CD4-positive, alpha-beta T cell treated with Interleukin-15 for 4 hours (primary cell): ENCODE measurements around the gene RAMP3.

ENCODE experiments used
- DNase-seq: peaks from one replicate; pipeline ENCODE4 v3.0.0-alpha.2; 2020; ENCODE audit warnings: low spot score

RAMP3 gene

DNA sequence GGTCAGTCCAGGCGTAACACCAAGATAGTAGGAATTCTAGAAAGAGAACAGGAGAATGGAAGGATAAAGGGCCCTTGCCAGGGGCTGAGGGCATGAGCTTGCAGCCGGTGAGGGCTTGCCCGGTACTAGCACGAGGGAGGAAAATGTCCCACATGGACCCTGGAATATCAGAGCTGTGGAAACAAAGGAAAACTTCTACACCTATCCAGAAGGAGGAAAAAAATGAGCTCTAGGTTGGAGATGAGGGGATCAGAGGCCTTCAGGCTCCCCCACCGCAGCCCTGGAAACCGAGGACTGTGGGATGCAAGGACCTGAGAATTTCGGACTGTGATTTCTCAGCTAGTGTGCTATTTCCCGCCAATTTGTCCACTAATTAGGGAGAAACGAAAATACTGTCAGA lies 22.1 kb downstream of the RAMP3 start:
- no peak for DNase-seq

DNA sequence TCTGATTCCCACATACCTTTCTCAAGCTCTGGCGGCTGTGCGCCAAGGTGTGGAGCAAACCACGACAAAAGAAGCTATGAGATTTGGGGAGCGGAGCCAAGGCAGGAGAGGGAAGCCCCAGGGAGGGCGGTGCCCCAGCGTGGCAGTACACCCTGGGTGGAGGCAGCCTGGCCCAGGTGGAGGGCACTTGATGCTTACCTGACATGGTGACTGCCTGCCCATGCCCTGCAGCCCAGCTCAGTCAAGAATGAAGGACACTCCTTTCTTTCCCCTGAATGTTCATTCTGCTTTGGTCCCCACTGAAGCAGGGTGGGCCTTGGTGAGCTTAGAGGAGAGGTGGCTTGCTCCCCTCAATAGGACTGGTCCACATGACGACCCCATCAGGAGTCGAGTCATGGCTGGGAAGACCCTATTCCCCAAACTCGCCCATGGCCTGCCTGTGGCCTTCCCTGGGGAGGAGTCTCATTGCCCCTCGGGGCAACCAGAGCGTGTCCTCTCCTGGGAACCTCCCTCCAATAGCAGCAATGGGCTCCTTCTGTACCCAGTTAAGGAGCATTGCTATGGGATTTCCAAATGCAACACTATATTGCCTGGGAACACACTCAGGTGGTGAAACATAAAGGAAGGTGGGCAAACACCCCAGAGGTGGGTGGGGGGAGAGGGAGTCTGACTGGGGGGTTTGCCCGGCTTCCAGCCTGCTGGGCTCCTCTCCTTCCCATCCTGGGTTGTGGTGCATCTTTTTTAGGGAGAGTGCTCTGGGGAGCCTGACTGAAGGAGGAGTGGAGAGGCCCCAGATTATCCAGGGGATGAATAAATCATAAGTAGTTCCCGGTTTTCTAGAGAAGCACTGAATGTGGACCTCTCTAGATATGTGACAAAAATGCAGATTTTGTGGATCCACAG lies 22.7 kb downstream of the RAMP3 start:
- no peak for DNase-seq

DNA sequence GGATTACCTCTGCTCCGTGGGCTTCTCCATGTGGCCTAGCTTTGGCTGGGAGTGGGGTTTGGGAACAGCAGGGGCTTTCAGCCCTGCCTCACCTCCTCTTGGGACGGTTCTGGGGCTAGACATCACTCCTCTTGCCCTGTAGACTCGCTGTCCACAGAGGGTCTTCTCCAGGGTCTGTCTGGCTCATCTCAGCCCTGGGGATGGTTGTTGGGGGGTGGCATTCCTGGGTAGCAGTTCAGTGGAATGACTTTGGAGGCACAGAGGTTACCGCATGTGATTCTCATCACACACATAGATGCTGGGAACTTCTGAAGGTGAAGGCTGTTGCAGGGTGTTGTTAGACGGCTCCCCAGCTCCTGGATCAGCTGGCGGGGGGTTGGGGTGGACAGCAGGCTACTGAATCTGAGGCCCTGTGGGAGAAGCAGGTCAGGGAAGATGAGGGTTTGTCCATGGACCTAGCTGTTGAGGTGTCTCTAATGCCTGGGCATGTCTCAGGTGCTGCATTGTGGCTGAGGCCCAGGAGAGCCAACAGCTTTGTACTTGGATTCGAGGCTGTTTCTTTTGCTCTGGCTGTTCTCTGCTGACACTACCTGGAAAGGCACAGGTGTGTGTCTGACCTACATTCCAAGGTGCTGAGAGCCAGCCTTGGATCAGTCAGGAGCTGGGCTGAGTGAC lies 23.8 kb downstream of the RAMP3 start:
- DNase-seq: no peak

GRCh38 chr7:45181991-45182855 lies 24.6 kb downstream of the RAMP3 start:
- DNase-seq: no peak

DNA sequence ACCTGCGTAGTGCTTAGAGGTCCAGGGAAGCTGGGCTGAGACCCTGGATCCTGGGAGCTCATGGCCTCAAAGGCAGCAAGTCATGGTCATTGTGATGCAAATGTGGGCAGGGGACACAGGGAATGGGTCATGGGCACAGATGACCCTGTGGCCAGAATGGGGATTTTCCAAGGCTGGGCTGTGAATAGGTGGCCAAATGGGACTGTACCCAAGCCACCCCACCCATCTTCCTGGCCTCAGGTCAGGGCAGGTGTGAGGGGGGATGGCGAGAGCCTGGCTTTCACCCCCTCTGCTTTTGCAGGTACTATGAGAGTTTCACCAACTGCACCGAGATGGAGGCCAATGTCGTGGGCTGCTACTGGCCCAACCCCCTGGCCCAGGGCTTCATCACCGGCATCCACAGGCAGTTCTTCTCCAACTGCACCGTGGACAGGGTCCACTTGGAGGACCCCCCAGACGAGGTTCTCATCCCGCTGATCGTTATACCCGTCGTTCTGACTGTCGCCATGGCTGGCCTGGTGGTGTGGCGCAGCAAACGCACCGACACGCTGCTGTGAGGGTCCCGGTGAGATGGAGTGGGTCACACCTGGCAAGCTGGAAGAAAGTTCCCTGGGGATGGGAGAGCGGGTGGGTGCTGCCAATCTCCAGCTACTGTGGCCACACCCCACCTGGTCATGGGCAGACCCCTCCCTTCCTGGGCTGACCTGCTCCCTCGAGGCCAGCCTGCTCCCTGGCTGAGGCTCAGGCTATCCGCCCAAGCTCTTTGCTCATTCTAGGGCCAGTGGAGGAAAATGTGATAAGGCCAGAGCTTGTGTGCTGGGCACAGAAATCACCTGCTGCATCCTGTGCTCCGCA lies 25.5 kb downstream of the RAMP3 start:
- DNase-seq: no peak

DNA sequence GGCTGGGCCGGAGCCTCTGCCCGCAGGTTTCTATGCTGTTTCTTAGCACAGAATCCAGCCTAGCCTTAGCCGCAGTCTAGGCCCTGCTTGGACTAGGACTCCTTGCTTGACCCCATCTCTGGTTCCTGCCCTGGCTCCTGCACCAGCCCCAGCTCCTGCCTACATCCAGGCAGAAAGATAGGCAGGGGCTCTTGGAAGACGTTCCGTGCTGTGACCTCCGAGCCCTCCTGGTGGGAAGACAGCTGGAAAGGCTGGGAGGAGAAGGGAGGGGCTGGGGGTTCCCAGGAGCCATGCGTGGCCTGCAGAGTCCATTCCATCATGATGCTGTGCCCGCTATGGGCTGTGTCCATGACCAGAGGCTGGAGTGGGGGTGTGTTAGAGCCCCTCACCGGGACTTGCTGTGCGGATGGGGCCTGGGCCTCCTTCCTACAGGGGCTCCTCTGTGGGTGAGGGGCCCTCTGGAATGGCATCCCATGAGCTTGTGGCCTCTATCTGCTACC lies 26.2 kb downstream of the RAMP3 start:
- no peak for DNase-seq

DNA sequence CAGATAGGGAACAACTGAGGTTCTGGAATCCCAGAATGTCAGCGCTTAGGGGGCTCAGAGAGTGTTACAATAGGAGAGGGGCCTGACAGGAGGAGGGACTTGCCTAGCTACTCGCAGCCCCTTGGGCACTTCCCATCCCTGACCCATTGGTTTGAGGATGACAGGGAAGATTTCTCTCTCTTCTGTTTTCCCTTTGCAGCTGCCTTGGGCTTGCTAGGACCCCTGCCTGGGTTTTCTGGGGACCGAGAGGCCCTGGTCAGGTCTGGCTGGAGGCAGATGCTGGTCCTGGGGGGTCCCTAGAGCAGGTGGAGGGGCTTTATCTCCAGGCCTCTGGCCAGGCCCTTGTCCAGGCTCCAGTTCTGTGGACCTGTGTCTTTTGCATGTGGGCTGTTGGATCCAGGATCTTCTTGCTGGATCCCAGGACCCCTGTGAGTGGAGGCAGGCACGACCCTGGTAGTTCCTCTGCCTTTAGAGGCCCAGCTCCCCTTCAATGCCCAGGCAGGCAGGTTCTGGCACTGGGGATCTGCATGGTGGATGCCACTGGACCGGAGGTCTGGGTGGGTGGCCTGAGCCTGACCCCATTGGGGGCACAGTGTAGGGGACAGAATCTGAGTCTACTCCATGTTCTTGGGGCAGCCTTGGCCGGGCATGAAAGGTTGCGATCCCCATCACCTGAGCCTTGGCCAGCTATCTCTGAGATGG lies 26.9 kb downstream of the RAMP3 start:
- DNase-seq: no peak

DNA sequence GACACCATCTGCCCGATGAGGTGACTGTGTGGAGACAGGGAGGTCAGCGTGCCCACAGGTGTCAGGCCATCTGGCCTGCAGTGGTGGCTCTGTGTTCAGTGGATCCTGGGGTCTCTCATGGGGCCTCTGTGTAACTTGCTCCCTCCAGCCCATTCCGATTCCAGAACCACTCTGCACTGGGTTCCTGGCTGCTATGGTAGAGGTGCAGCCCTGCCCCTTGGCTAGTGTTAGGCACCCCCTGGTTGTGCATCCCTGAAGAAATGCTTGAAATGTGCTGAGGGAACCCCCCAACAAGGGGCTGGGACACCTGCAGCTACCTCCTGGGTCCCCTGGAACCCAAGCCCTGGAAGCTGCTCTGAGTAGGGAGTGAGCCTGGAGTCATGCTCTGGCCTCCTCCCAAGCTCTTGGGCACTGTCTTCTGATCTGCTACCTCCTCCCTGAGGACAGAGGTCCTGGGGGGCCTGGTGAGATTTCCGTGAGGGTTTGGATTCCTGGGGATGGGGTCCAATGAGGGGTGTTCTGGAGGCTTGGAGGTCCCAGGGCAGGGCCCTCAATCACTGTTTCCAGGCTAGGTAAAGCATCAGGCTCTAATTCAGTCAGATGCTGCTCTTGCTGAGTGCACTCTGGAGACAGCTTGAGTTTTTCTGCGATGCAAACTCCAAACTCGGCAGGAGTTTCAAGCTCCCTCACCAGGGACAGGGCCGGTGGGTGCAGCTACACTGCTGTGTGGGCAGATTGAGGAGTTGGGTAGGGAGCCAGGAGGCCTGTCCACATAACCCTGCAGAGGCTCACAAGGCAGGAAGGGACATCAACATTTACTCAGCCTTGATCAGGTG lies 27.7 kb downstream of the RAMP3 start:
- DNase-seq: no peak

- DNase-seq: no peak
Measured at GRCh38 chr7:45185864-45186250, 28.3 kb downstream of the RAMP3 start.

- DNase-seq: no peak
Measured at GRCh38 chr7:45186261-45186813, 28.7 kb downstream of the RAMP3 start.

DNA sequence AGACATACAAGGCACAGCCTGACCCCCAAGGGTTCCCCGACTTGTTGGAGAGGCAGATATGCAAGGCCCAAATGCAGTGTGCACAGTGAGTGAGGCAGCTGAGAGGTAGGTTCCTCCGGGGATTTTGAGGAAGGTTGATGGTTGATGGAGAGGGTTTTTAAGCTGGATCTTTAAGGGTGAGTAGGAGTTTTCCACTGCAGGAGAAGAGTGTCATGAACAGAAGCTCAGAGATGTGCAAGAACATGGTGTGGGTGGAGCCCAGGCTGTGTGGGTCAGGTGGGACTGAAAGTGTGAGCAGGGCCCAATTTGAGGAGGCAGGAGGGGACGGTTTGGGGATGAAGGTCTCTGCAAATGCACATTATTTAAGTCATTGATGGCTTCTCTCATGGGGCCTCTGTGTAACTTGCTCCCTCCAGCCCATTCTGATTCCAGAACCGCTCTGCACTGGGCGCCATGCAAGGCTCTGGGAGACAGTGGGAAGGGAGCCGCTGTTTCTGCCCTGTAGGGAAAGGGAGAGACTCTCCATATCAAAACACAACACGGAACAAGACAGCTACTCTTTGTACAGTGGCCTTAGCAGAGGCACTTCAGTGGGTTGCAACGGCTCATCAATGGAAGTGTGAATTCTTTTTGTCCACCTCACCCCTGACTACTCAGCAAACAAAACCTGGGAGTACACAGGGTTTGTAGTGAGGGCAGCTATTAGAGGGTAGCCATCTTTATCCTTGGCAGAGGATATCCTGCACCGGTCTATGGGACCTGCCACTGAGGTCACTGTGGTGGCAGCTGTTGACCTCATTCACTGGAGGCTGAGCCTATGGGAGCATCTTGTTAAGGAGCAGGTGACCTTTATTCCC lies 29.7 kb downstream of the RAMP3 start:
- no peak for DNase-seq

- no peak for DNase-seq
Measured at GRCh38 chr7:45187946-45188411, 30.4 kb downstream of the RAMP3 start.

DNA sequence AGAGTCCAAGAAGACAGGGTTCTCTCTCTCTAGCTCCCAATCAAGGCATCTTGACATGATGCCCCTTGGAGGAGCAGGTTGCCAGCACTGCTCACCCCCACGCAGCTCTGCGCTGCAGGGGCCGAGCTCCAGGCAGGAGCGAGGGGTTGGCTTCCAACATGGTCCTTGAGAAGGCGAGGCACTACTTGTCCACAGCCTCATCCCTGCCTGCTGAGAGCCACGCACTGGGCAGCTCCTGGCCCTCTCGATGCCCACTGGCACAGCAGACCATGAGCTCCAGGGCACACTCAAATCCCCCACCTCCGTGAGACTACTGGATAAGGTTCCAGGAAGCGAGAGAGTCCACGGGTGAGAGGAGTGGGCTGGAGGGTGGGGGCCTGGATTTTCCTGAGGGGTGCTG lies 31.1 kb downstream of the RAMP3 start:
- no peak for DNase-seq

DNA sequence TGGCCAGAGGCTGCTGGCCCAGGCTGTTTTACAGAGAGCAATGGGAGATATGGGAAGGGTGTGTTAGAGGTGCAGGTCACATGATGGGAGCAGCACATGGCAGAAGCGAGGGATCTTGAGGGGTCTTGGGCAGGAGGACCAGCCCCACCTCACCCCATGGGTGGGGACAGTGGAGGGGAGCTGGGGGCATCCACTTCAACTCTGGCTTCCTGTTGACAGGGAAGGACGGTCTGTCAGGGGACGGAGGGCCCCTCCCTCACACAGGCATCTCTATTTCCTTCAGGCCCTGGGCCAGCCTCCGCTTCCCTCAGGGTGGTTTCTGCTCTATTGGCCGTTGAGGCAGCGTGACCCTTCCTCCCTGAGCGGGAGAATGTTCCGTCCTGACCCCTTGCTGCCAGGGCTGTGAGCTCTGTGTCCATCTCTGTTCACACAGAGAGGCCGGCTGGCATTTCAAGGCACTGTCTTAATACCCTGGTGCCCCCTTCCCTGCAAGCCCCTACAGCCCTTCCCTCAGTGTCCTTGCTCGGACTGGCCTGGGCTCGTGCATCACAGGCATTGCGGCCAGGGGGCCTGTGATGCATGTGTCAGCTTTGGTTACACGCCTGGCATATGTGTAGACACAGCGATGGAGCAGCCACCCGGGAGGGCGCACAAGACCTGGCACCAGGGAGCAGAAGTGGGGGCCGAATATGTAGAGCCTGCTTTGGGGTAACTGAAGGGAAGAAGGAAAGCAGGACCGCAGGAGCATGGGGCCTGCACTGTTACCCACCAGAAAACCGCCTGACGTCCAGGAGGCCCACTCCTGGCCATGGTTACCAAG lies 31.8 kb downstream of the RAMP3 start:
- no peak for DNase-seq

DNA sequence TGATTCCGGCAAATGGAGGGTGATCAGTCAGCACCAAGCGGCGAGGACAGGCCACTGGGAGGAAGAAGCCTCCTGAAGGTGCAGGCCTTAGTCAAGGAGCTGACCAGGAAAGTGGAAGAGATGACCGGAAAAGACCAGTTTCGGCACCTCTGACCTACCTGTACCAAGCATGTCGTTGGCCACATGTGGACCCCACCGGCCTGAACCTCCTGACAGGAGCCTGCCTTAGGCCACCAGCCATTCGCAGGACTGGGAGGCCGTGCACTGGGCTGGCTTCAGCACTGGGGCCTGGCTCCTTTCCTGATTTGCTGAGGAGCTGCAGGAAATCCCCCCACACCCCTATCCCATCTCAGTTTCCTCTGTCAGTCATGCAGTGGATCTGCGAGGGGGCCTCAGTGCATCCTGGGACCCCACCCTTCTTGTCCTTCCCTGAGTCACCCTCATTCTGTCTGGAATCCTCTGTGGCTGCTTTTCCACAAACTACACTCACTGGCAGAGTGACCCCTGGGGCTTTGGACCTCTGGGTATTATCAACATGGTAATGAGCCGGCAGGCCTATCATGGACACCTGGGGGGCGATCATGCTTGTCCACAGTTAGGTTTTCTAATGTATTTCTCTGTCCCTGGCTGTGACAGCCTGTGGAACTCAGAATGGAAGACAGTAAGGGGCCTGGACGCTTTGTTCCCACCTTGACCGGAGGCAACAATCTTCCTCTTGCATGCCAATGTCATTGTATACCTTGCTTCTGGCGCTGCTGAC lies 33.0 kb downstream of the RAMP3 start:
- DNase-seq: no peak

GRCh38 chr7:45191396-45191795 lies 33.8 kb downstream of the RAMP3 start:
- DNase-seq: no peak

GRCh38 chr7:45192621-45193041 lies 35.0 kb downstream of the RAMP3 start:
- no peak for DNase-seq
